DND-41 (cell line): ENCODE data around the gene ENAH.
"Not testable (repeated sequence)": the region's sequence is repeated elsewhere in the genome, so short reads cannot be mapped to it uniquely, and the experiment has no call there.

Source experiments
- ATAC-seq: fragments of 200-7000 bp; cut with Tn5 transposase; 3 replicates; pipeline ENCODE4 v1.9.1; 2021; ENCODE audit warnings: low read depth; ENCODE audit not compliant: insufficient read depth
- DNase-seq: peaks from one replicate; pipeline ENCODE4 v3.0.0-alpha.2; 2020
- H2AFZ ChIP-seq: 2 replicates; pipeline ENCODE4 v1.6.0; 2012; ENCODE audit warnings: low read depth, low read length
- H3K27ac ChIP-seq: 2 replicates; pipeline ENCODE4 v1.5.1; 2012; ENCODE audit warnings: low read length, inconsistent platforms
- H3K27me3 ChIP-seq: fragments of 200-600 bp; sonication (generic); 2 replicates; pipeline ENCODE4 v1.6.0; 2012; ENCODE audit warnings: low read length, mild to moderate bottlenecking, inconsistent platforms; ENCODE audit not compliant: insufficient read depth, poor library complexity
- H3K36me3 ChIP-seq: 2 replicates; pipeline ENCODE4 v1.5.1; 2012; ENCODE audit warnings: low read length, inconsistent platforms; ENCODE audit not compliant: insufficient read depth
- H3K4me1 ChIP-seq: 2 replicates; pipeline ENCODE4 v1.5.1; 2012; ENCODE audit warnings: mild to moderate bottlenecking, low read length; ENCODE audit not compliant: insufficient read depth
- H3K4me2 ChIP-seq: 2 replicates; pipeline ENCODE4 v1.6.0; 2012; ENCODE audit warnings: mild to moderate bottlenecking, moderate library complexity, low read length, inconsistent platforms; ENCODE audit not compliant: insufficient read depth
- H3K4me3 ChIP-seq, 2 experiments: fragments of 200-600 bp in 1 of 2; shearing (Covaris generic) in 1 of 2; 2 replicates each; pipeline ENCODE4 v1.5.1; 2012 to 2016; ENCODE audit warnings: inconsistent platforms in 2 of 2, low read length in 2 of 2, mild to moderate bottlenecking in 2 of 2, low read depth in 1 of 2, moderate library complexity in 1 of 2
- H3K79me2 ChIP-seq: 2 replicates; pipeline ENCODE4 v1.6.0; 2012; ENCODE audit warnings: low read length, inconsistent platforms; ENCODE audit not compliant: insufficient read depth
- H3K9ac ChIP-seq: 2 replicates; pipeline ENCODE4 v1.6.0; 2012; ENCODE audit warnings: low read depth, mild to moderate bottlenecking, inconsistent platforms, low read length, moderate library complexity
- H3K9me3 ChIP-seq: 2 replicates; pipeline ENCODE4 v1.5.1; 2012; ENCODE audit warnings: low read length, moderate library complexity, mild to moderate bottlenecking, inconsistent platforms; ENCODE audit not compliant: insufficient read depth, severe bottlenecking
- H4K20me1 ChIP-seq: 2 replicates; pipeline ENCODE4 v1.6.0; 2012; ENCODE audit warnings: low read length; ENCODE audit not compliant: insufficient read depth
- EZH2 ChIP-seq: IDR thresholded peaks from 3 replicates; pipeline ENCODE4 v1.6.1; 2012; ENCODE audit warnings: borderline replicate concordance, low read depth, mild to moderate bottlenecking, moderate library complexity, low read length, inconsistent platforms; ENCODE audit not compliant: severe bottlenecking
- TF ChIP-seq, protein P1 (sequence below): IDR thresholded peaks from 2 replicates; pipeline ENCODE4 v1.5.1; 2012; ENCODE audit warnings: borderline replicate concordance, low read length, moderate library complexity, mild to moderate bottlenecking; ENCODE audit not compliant: poor library complexity, severe bottlenecking; ENCODE audit errors: extremely low read depth

ENAH gene

DNA sequence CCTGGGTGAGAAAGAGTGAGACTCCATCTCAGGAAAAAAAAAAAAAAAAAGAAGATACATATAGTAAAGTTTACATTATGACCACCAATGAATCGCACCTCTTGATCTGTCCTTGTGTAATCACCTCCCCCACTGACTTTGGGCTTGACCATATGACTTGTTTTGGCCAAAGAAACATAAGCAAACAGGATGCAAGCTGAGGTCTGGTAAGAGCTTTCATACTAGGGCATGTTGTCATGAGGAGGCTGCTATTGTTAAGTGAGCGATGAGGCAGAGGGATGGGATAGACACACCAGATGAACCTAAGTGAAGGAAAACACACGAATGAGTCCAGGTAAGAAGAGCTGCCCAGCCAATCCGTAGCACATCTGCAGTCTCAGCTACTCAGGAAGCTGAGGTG, 10.7 kb downstream of the ENAH start:
- Histone ChIP-seq H3K79me2 (no peaks in the 10 kb centered on the region), H3K4me1 (no peaks in the 10 kb centered on the region), H3K9ac (no peak overlapping the region), H3K9me3 (no peaks in the 10 kb centered on the region), H3K27me3 (no peaks in the 10 kb centered on the region), H3K36me3 (no peaks in the 10 kb centered on the region), H3K4me3 (no peak overlapping the region), H3K4me2 (no peak overlapping the region), H4K20me1 (no peaks in the 10 kb centered on the region), H3K27ac (no peak overlapping the region), H2AFZ (no peak overlapping the region)
- DNase-seq (no peak), ATAC-seq (no peak)
- TF ChIP-seq, protein P1, sequence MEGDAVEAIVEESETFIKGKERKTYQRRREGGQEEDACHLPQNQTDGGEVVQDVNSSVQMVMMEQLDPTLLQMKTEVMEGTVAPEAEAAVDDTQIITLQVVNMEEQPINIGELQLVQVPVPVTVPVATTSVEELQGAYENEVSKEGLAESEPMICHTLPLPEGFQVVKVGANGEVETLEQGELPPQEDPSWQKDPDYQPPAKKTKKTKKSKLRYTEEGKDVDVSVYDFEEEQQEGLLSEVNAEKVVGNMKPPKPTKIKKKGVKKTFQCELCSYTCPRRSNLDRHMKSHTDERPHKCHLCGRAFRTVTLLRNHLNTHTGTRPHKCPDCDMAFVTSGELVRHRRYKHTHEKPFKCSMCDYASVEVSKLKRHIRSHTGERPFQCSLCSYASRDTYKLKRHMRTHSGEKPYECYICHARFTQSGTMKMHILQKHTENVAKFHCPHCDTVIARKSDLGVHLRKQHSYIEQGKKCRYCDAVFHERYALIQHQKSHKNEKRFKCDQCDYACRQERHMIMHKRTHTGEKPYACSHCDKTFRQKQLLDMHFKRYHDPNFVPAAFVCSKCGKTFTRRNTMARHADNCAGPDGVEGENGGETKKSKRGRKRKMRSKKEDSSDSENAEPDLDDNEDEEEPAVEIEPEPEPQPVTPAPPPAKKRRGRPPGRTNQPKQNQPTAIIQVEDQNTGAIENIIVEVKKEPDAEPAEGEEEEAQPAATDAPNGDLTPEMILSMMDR, result no peak
- no peak for TF ChIP-seq EZH2

DNA sequence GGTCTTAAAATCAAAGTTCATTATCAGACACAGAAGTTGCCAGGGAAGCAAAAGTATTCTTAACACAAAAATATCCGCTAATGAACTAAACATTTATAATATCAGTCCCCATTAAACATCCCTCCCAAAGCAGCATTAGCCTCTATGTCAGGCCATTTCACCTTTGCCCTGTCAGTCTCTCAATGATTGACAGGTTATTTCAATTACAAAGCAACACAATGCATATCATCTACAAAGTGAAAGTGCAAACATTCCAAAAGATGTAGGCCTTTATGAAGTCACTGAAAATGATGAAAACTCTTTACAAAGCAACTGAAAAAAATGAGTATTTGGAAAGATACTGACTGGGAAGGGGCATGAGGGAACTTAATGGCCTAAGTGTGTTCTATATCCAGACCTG, 14.1 kb downstream of the ENAH start:
- H3K27ac ChIP-seq, result no peak overlapping the region
- TF ChIP-seq, protein P1, result no peak
- TF ChIP-seq EZH2, result no peak
- no peaks in the 10 kb centered on the region for H3K36me3 ChIP-seq
- DNase-seq, result no peak
- H4K20me1 ChIP-seq, result no peaks in the 10 kb centered on the region
- no peak for ATAC-seq
- H3K9me3 ChIP-seq, result no peaks in the 10 kb centered on the region
- no peaks in the 10 kb centered on the region for H3K27me3 ChIP-seq
- H3K9ac ChIP-seq, result no peak overlapping the region
- no peak overlapping the region for H2AFZ ChIP-seq
- H3K4me2 ChIP-seq, result no peak overlapping the region
- no peaks in the 10 kb centered on the region for H3K79me2 ChIP-seq
- H3K4me1 ChIP-seq, result no peaks in the 10 kb centered on the region
- H3K4me3 ChIP-seq, result no peak overlapping the region

DNA sequence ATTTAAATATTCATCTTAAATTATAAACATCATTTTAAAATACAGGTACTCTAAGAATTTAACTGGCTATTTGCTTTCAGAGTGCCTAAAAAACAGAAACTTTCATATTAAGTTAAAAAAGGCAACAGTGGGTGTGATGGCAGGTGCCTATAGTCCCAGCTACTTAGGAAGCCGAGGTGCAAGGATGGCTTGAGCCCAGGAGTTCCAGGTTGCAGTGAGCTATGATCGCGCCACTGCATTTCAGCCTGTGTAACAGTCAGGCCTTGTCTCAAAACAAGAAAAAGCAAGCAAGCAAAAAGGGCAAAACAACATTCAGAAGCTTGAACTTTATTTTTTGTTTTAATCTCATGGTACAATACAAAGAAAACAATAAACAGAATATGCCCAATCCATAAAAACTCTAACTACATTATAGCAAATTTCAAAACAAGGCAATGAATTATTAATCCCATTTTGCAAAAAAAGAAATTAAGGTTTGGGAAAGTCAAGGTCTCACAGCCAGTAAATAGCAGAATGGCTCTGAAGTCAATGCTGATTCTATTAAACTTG, 15.2 kb downstream of the ENAH start:
- Histone ChIP-seq H3K9me3 (no peaks in the 10 kb centered on the region), H3K9ac (no peak overlapping the region), H3K27me3 (no peaks in the 10 kb centered on the region), H3K4me2 (no peak overlapping the region), H4K20me1 (no peaks in the 10 kb centered on the region), H3K79me2 (no peaks in the 10 kb centered on the region), H3K27ac (no peak overlapping the region), H3K4me3 (no peak overlapping the region), H3K4me1 (no peaks in the 10 kb centered on the region), H2AFZ (no peak overlapping the region), H3K36me3 (no peaks in the 10 kb centered on the region)
- ATAC-seq (no peak), DNase-seq (no peak)
- no peak for TF ChIP-seq EZH2
- TF ChIP-seq, protein P1, result no peak

- H3K79me2 ChIP-seq, DNase-seq, ATAC-seq: not testable (repeated sequence)
Measured at GRCh38 chr1:225636992-225637391, 15.9 kb downstream of the ENAH start.

More at GRCh38 chr1:225636992-225637391, 15.9 kb downstream of the ENAH start:
- H3K4me1 ChIP-seq, H2AFZ ChIP-seq, H3K9ac ChIP-seq, H3K27me3 ChIP-seq, H4K20me1 ChIP-seq, H3K27ac ChIP-seq, H3K4me2 ChIP-seq, H3K36me3 ChIP-seq, H3K9me3 ChIP-seq, H3K4me3 ChIP-seq: not testable (repeated sequence)
